PFSK-1 (cell line): Measurements from ENCODE around the gene CHIC2.

Experiments used
- FOXP2 ChIP-seq: optimal IDR thresholded peaks from 2 replicates; pipeline ENCODE3; 2011; ENCODE audit warnings: borderline replicate concordance, control low read depth, inconsistent platforms; ENCODE audit not compliant: insufficient read depth; ENCODE audit errors: extremely low read length, extremely low read depth
- POLR2AphosphoS5 ChIP-seq: IDR thresholded peaks from 2 replicates; pipeline ENCODE4 v1.6.1; 2012; ENCODE audit warnings: low read depth, mild to moderate bottlenecking, control low read depth, low read length, moderate library complexity
- REST ChIP-seq, 2 experiments: IDR thresholded peaks; 2 replicates each; pipeline versions ENCODE4 v1.6.1 to v1.8.0; 2011 to 2012; ENCODE audit warnings: low read depth in 2 of 2, low read length in 2 of 2, control low read depth in 1 of 2, inconsistent platforms in 1 of 2, mild to moderate bottlenecking in 1 of 2, moderate library complexity in 1 of 2; ENCODE audit not compliant: insufficient read depth in 1 of 2
- SIN3A ChIP-seq: IDR thresholded peaks from 2 replicates; pipeline ENCODE4 v1.6.1; 2012; ENCODE audit warnings: mild to moderate bottlenecking, low read length, moderate library complexity, borderline replicate concordance; ENCODE audit not compliant: insufficient read depth
- TAF1 ChIP-seq: IDR thresholded peaks from 2 replicates; pipeline ENCODE4 v1.6.1; 2012; ENCODE audit warnings: low read length, control low read depth, borderline replicate concordance; ENCODE audit not compliant: insufficient read depth

CHIC2 gene

GRCh38 chr4:53963336-53963735, 101.1 kb downstream of the CHIC2 start:
- TF ChIP-seq REST (IDR thresholded peaks at IDR 0.05; ENCODE audit: insufficient read depth in 1 of 2, low read depth in 2 of 2, low read length in 2 of 2) (no peak), SIN3A (no peak), TAF1 (no peak), POLR2AphosphoS5 (no peak), FOXP2 (no peak)

GRCh38 chr4:53962516-53963225, 101.7 kb downstream of the CHIC2 start:
- TF ChIP-seq TAF1 (no peak), REST (IDR thresholded peaks at IDR 0.05; ENCODE audit: insufficient read depth in 1 of 2, low read depth in 2 of 2, low read length in 2 of 2) (no peak), FOXP2 (no peak), POLR2AphosphoS5 (no peak), SIN3A (no peak)

- no peak for TF ChIP-seq REST (IDR thresholded peaks at IDR 0.05; ENCODE audit: insufficient read depth in 1 of 2, low read depth in 2 of 2, low read length in 2 of 2)
- no peak for TF ChIP-seq POLR2AphosphoS5
- TF ChIP-seq SIN3A: no peak
- TF ChIP-seq FOXP2: no peak
Observed at GRCh38 chr4:53961351-53961750, 103.1 kb downstream of the CHIC2 start.

GRCh38 chr4:53960843-53961242, 103.6 kb downstream of the CHIC2 start:
- TF ChIP-seq SIN3A (no peak), FOXP2 (no peak), POLR2AphosphoS5 (no peak), TAF1 (no peak), REST (IDR thresholded peaks at IDR 0.05; ENCODE audit: insufficient read depth in 1 of 2, low read depth in 2 of 2, low read length in 2 of 2) (no peak)
